A549 (cell line): ENCODE results near the gene UNC79.

Experiments used
- CEBPB ChIP-seq, 2 experiments: fragments of >200 bp in 1 of 2; sonication (Bioruptor Twin) in 1 of 2; formaldehyde crosslinking in 1 of 2; IDR thresholded peaks; 2 replicates each; pipeline ENCODE4 v1.6.1; 2012 to 2016
- TF ChIP-seq, protein P1 (sequence below): fragments of >200 bp; sonication (Bioruptor Twin); formaldehyde crosslinking; IDR thresholded peaks from 3 replicates; pipeline ENCODE4 v1.5.1; 2016

DNA sequence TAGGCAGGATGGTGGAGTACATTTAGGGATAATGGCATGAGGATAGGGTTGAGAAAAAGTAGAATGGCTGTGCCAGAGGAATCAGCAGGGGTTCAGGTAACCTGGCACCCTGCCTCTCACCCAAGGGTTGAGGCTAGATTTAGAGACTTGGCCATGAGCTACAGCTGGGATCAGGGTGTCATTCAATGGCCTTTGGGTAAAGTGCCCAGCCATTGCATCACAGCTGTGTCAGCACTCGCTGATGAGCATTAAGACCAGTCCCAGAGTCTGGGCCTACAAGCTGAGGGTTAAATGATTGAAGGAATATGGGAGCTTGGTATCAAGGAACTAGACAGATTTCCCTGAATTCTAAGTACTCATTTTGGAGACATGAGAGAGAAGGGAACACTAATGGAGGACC is 243.6 kb downstream of the UNC79 start:
- TF ChIP-seq CEBPB (IDR thresholded peaks at IDR 0.05) = no peak
- TF ChIP-seq, protein P1, sequence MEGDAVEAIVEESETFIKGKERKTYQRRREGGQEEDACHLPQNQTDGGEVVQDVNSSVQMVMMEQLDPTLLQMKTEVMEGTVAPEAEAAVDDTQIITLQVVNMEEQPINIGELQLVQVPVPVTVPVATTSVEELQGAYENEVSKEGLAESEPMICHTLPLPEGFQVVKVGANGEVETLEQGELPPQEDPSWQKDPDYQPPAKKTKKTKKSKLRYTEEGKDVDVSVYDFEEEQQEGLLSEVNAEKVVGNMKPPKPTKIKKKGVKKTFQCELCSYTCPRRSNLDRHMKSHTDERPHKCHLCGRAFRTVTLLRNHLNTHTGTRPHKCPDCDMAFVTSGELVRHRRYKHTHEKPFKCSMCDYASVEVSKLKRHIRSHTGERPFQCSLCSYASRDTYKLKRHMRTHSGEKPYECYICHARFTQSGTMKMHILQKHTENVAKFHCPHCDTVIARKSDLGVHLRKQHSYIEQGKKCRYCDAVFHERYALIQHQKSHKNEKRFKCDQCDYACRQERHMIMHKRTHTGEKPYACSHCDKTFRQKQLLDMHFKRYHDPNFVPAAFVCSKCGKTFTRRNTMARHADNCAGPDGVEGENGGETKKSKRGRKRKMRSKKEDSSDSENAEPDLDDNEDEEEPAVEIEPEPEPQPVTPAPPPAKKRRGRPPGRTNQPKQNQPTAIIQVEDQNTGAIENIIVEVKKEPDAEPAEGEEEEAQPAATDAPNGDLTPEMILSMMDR = no peak
